IPS-20b (cell line): ENCODE measurements around the gene ZNF416.
A peak's percentile ranks its signal among the peaks of the same experiment; 100 is the strongest.

Experiments
- H3K27ac ChIP-seq: one replicate; pipeline ENCODE4 v1.5.1; 2013; ENCODE audit warnings: low read length
- H3K27me3 ChIP-seq: 2 replicates; pipeline ENCODE4 v1.6.1; 2013; ENCODE audit warnings: mild to moderate bottlenecking, low read length, inconsistent platforms; ENCODE audit not compliant: insufficient read depth
- H3K36me3 ChIP-seq: 2 replicates; pipeline ENCODE4 v1.6.1; 2013; ENCODE audit warnings: low read depth, mild to moderate bottlenecking, inconsistent platforms, low read length, moderate library complexity; ENCODE audit not compliant: insufficient read depth
- H3K4me1 ChIP-seq: 2 replicates; pipeline ENCODE4 v1.6.1; 2013; ENCODE audit warnings: mild to moderate bottlenecking, control low read depth, inconsistent platforms, low read length, moderate library complexity; ENCODE audit not compliant: insufficient read depth
- H3K4me3 ChIP-seq: 2 replicates; pipeline ENCODE4 v1.5.1; 2013; ENCODE audit warnings: mild to moderate bottlenecking, low read length, inconsistent platforms
- H3K9ac ChIP-seq: 2 replicates; pipeline ENCODE4 v1.6.1; 2013; ENCODE audit warnings: low read depth, mild to moderate bottlenecking, inconsistent platforms, low read length, moderate library complexity
- H3K9me3 ChIP-seq: 2 replicates; pipeline ENCODE4 v1.6.1; 2013; ENCODE audit warnings: mild to moderate bottlenecking, low read depth, low read length, inconsistent platforms; ENCODE audit not compliant: insufficient read depth

The ZNF416 gene

DNA sequence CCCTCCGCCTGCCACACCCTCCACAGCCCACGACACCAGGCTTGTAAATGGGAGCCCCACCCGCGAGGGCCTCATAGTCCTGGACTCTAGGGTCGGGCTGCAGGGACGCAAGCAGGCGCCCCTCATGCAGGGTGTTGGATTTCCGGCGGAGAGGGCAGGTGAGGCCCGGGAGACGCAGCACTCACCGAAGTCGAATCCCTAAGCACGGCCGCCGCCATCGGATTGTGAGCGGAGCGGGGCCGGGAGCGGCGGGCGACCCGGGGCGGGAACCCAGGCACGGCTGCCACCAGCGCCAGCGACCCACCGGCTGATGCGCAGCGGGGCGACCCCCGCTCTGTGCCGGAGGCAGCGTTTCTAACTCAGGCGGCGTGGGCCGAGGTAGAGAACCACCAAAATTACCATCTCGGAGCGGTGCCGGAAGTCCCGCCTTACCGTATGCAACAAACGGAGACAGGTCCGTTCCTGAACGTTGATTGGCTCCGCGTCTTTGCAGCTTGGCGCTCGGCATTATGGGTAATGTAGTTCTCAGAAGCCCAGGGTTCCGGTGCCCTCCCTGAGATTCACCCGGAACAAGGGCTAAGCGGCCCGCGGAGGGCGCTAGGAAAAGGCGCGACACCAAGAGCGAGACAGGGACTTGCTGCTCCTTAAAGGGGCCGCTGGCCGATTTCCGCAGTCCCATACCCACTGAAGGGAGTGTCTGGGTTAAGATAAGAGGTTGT is at the start of gene ZNF416:
ZNF416 (minus strand) TSS at position 425 of the 719 bp plus-strand sequence; CDS start at position 218, 207 bp downstream.
- H3K4me1 ChIP-seq: 0 out of 2 replicates have a peak, but pooled peaks cover 6% of the 10 kb centered on the region
- H3K27me3 ChIP-seq: peaks cover 7% of the 10 kb centered on the region
- H3K9me3 ChIP-seq: peaks cover 75% of the 10 kb centered on the region
- peak within 1 kb of the TSS; percentile 83 for H3K4me3 ChIP-seq
- peak within 1 kb of the TSS; percentile 69 for H3K27ac ChIP-seq
- peaks cover 34% of the 10 kb centered on the region for H3K36me3 ChIP-seq
- peak within 1 kb of the TSS; percentile 82; the same call in 1 of the 2 replicates for H3K9ac ChIP-seq

GRCh38 chr19:57623091-57623490 is 44.4 kb upstream of the ZNF416 start:
- H3K36me3 ChIP-seq: peaks cover 69% of the 10 kb centered on the region
- H3K9ac ChIP-seq: no peak overlapping the region
- H3K27ac ChIP-seq: no peak overlapping the region
- H3K4me3 ChIP-seq: no peak overlapping the region
- peaks cover 78% of the 10 kb centered on the region for H3K9me3 ChIP-seq
- H3K4me1 ChIP-seq: no peaks in the 10 kb centered on the region
- no peaks in the 10 kb centered on the region for H3K27me3 ChIP-seq

DNA sequence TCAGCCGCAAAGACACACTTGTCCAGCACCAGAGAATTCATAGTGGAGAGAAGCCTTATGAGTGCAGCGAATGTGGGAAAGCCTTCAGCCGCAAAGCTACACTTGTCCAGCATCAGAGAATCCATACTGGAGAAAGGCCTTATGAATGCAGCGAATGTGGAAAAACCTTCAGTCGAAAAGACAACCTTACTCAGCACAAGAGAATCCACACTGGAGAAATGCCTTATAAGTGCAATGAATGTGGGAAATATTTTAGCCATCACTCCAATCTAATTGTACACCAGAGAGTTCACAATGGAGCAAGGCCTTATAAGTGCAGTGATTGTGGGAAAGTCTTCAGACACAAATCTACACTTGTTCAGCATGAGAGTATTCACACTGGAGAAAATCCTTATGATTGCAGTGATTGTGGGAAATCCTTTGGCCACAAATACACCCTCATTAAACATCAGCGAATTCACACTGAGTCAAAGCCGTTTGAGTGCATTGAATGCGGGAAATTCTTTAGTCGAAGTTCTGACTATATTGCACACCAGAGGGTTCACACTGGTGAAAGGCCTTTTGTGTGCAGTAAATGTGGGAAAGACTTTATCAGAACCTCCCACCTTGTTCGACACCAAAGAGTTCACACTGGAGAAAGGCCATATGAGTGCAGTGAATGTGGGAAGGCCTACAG is 42.1 kb upstream of the ZNF416 start:
- H3K9me3 ChIP-seq: peaks cover 100% of the 10 kb centered on the region
- H3K4me3 ChIP-seq: peak overlapping the region; percentile 31
- peaks cover 91% of the 10 kb centered on the region for H3K36me3 ChIP-seq
- H3K4me1 ChIP-seq: no peaks in the 10 kb centered on the region
- no peaks in the 10 kb centered on the region for H3K27me3 ChIP-seq
- H3K9ac ChIP-seq: no peak overlapping the region
- H3K27ac ChIP-seq: no peak overlapping the region

GRCh38 chr19:57615346-57615745 is 36.6 kb upstream of the ZNF416 start:
- Histone ChIP-seq H3K4me1 (no peaks in the 10 kb centered on the region), H3K9me3 (peaks cover 68% of the 10 kb centered on the region), H3K36me3 (peaks cover 53% of the 10 kb centered on the region), H3K4me3 (peak overlapping the region; percentile 93), H3K27ac (no peak overlapping the region), H3K27me3 (no peaks in the 10 kb centered on the region), H3K9ac (no peak overlapping the region)

- Histone ChIP-seq H3K27me3 (no peaks in the 10 kb centered on the region), H3K36me3 (peaks cover 41% of the 10 kb centered on the region), H3K9ac (peak within 1 kb of the TSS; percentile 94; the same call in 1 of the 2 replicates), H3K9me3 (peaks cover 56% of the 10 kb centered on the region), H3K4me1 (no peaks in the 10 kb centered on the region), H3K4me3 (peak within 1 kb of the TSS; percentile 93), H3K27ac (peak within 1 kb of the TSS; percentile 32)
These were observed 35.4 kb upstream of the ZNF416 start, which contains the start of gene ZNF134 for GRCh38 chr19:57613941-57614743. ZNF134 (plus strand) TSS chr19:57614242; CDS start chr19:57619469, 5,227 bp downstream.

- H3K4me1 ChIP-seq: no peaks in the 10 kb centered on the region
- H3K9ac ChIP-seq: no peak overlapping the region
- H3K36me3 ChIP-seq: peaks cover 29% of the 10 kb centered on the region
- H3K9me3 ChIP-seq: peaks cover 42% of the 10 kb centered on the region
- H3K27me3 ChIP-seq: no peaks in the 10 kb centered on the region
- no peak overlapping the region for H3K4me3 ChIP-seq
- no peak overlapping the region for H3K27ac ChIP-seq
These were observed 32.4 kb upstream of the ZNF416 start for GRCh38 chr19:57611113-57611512.

DNA sequence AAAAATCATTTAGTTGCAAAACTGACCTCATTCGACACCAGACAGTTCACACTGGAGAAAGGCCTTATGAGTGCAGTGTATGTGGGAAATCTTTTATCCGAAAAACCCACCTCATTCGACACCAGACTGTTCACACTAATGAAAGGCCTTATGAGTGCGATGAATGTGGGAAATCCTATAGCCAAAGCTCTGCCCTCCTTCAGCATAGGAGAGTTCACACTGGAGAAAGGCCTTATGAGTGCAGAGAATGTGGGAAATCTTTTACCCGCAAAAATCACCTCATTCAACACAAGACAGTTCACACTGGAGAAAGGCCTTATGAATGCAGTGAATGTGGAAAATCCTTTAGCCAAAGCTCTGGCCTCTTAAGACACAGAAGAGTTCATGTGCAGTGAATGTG is 28.2 kb upstream of the ZNF416 start:
- peaks cover 37% of the 10 kb centered on the region for H3K36me3 ChIP-seq
- H3K9me3 ChIP-seq: peaks cover 30% of the 10 kb centered on the region

DNA sequence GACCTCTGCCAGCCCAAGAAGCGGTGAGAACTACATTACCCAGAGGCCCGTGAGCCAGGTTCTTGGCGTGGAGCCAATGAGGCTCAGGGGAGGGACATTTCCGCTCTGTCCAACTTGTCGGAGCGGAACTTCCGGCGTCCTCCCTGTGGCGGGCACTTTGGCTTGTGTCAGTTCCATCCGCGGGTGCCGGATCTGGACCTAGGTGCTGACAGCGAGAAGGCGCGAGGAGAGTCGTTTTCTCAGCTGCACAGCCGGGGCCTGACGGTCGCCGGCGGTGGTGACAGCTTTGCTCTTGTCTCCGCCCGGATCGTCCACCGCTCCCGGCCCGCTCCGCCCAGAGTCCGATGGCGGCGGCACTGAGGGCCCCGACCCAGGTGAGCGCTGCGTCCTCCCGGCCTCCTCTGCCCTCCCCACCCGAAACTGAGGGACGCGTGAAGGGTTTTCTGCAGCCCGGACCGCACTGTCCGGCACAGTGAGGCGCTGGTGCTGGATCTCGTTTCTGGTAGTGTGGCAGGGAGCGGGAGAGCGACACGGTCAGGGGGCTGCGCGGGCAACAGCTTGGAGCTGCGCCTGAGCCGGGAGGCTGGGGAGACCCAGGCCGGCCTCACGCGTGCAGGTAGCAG is 21.2 kb upstream of the ZNF416 start, which contains the start of gene ZNF530:
ZNF530 (plus strand) TSS at position 125 of the 623 bp plus-strand sequence. CDS start 4,461 bp downstream, outside the sequence.
- Histone ChIP-seq H3K4me1 (no peaks in the 10 kb centered on the region), H3K36me3 (peaks cover 6% of the 10 kb centered on the region; the same call in 1 of the 2 replicates), H3K27ac (no peak within 1 kb of the TSS)

More for the DNA sequence above, 28.2 kb upstream of the ZNF416 start:
- Histone ChIP-seq H3K27ac (no peak overlapping the region), H3K4me1 (no peaks in the 10 kb centered on the region), H3K9ac (no peak overlapping the region), H3K4me3 (no peak overlapping the region), H3K27me3 (no peaks in the 10 kb centered on the region)

DNA sequence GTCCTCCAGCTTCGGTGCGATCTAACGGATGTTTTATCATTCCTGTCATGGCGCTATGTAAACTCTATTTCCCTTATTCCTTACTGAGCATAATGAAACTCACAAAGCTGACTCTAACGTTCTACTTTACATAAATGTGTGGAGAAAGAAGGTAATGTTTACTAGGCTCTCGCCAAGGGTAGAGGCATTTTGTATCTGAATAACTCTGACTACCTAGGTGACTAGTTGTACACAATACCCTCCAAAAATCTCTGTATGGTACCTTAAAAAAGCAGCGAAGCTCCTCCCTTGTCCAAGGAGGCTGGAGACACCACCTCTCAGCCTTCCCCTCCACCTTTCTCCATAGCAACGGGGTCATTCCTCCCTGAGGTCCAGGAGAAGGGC is 20.7 kb upstream of the ZNF416 start:
- peak overlapping the region; percentile 82 for H3K4me3 ChIP-seq
- no peaks in the 10 kb centered on the region for H3K27me3 ChIP-seq
- H3K4me1 ChIP-seq: no peaks in the 10 kb centered on the region
- peaks cover 3% of the 10 kb centered on the region; the same call in 1 of the 2 replicates for H3K36me3 ChIP-seq
- no peak overlapping the region for H3K27ac ChIP-seq
- H3K9ac ChIP-seq: no peak overlapping the region
- peaks cover 23% of the 10 kb centered on the region; the same call in 1 of the 2 replicates for H3K9me3 ChIP-seq

More for the DNA sequence above, 21.2 kb upstream of the ZNF416 start, which contains the start of gene ZNF530:
- H3K27me3 ChIP-seq: no peaks in the 10 kb centered on the region
- peaks cover 23% of the 10 kb centered on the region; the same call in 1 of the 2 replicates for H3K9me3 ChIP-seq
- peak within 1 kb of the TSS; percentile 82 for H3K4me3 ChIP-seq
- H3K9ac ChIP-seq: peak within 1 kb of the TSS; percentile 56; the same call in 1 of the 2 replicates

DNA sequence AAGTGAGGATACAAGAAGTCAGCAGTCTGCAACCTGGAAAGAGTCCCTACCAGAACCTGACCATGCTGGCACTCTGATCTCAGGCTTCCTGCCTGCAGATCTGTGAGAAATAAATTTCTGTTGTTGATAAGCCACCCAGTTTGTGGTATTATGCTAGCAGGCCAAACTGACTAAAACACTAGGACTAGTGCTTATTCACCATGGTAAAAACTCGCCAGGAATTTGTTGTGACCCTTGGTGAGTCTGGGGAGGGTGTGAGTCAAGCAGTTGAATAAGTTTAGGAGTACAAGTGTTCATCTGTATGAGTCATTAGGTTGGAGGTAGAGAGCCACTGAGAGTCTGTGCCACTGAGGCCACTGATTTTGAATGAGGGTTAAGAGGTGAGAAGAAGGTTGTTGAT is 8.8 kb upstream of the ZNF416 start:
- Histone ChIP-seq H3K9ac (no peak overlapping the region), H3K9me3 (peaks cover 88% of the 10 kb centered on the region), H3K4me1 (no peaks in the 10 kb centered on the region), H3K27ac (no peak overlapping the region), H3K27me3 (peaks cover 7% of the 10 kb centered on the region), H3K4me3 (no peak overlapping the region), H3K36me3 (peaks cover 68% of the 10 kb centered on the region)
